ENCODE measurements around the gene CFAP45. TPM values are rescaled to one million over a fixed set of nuclear protein-coding genes. Genes with fewer than 3 reads are reported as not detected.
"Not testable (repeated sequence)": the region's sequence is repeated elsewhere in the genome, so short reads cannot be mapped to it uniquely, and the experiment has no call there.

The CFAP45 gene
- total and polyA plus RNA-seq, 2 donors (not counting 1 experiment from before 2014, with no cell fraction given) = 1.3 to 2.4 TPM

DNA sequence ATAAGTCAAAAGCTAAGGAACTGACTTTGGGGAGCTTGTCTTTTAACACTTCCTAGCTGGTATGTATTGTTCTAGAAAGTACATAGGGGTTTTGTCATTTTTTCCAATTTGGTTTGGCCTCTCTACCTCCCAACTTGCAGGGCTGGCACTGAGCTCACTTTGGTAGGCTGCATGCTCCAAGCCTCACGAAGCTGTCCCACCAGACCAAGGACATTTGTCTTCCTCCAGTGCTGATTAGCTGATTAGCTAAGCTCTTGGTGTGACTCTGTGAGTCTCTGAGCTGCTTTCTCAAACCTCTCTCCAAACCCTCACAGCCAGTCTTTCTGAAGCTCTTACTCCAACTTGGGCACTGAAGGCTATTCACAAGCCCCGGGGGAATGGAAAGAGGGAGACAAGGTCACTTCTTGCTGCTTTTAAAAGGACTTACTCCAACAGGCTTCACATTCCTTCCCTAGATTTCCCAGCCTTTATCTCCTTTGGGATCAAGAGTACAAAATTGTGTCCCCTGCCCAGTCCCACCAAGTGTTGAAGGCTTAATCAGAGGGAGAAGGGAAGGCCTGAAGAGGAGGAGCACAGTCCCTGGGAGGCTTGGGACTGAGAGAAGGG is 893 bp upstream of the CFAP45 start:
- Histone ChIP-seq H3K27ac (ENCODE audit: low read length in 2 of 2) (no peak overlapping the region), H3K9me3 (ENCODE audit: control extremely low read depth in 1 of 3, control insufficient read depth in 2 of 3, insufficient read depth in 1 of 3, low read length in 2 of 3) (peaks cover 0 to 3% (median 0%) of the 10 kb centered on the region in 3 donors), H3K4me3 (ENCODE audit: control extremely low read depth in 1 of 5, extremely low read depth in 1 of 5, insufficient read depth in 1 of 5, low read depth in 2 of 5, low read length in 4 of 5) (no peak overlapping the region), H3K36me3 (replicated peaks in 1 of 2; ENCODE audit: control extremely low read depth in 1 of 2, control insufficient read depth in 1 of 2, extremely low read depth in 1 of 2, insufficient read depth in 2 of 2, low read length in 1 of 2) (no peaks in the 10 kb centered on the region), H3K79me2 (ENCODE audit: control insufficient read depth, insufficient read depth, low read length) (no peaks in the 10 kb centered on the region), H2AFZ (ENCODE audit: insufficient read depth, low read depth, low read length, poor library complexity, severe bottlenecking) (no peak overlapping the region), H3K27me3 (replicated peaks in 1 of 4; ENCODE audit: control extremely low read depth in 1 of 4, control insufficient read depth in 3 of 4, insufficient read depth in 4 of 4, low read length in 3 of 4) (peaks cover 0 to 4% (median 0%) of the 10 kb centered on the region in 4 experiments), H3K9ac (ENCODE audit: low read length) (no peak overlapping the region), H4K20me1 (ENCODE audit: control insufficient read depth, insufficient read depth, low read length, poor library complexity, severe bottlenecking) (no peaks in the 10 kb centered on the region), H3K4me1 (ENCODE audit: control insufficient read depth in 2 of 2, insufficient read depth in 2 of 2, low read length in 2 of 2) (peaks cover 9 to 11% of the 10 kb centered on the region in 2 donors), H3K4me2 (replicated peaks; ENCODE audit: low read depth, low read length, poor library complexity, severe bottlenecking) (no peak overlapping the region)
- peaks cover 15% of the 10 kb centered on the region for H3K4me1 Mint-ChIP-seq
- no peak overlapping the region for H3K27ac Mint-ChIP-seq
- TF ChIP-seq EZH2 (IDR thresholded peaks at IDR 0.05; ENCODE audit: borderline replicate concordance, insufficient read depth, low read depth, low read length, poor library complexity, severe bottlenecking) = no peak
- TF ChIP-seq, protein P1, sequence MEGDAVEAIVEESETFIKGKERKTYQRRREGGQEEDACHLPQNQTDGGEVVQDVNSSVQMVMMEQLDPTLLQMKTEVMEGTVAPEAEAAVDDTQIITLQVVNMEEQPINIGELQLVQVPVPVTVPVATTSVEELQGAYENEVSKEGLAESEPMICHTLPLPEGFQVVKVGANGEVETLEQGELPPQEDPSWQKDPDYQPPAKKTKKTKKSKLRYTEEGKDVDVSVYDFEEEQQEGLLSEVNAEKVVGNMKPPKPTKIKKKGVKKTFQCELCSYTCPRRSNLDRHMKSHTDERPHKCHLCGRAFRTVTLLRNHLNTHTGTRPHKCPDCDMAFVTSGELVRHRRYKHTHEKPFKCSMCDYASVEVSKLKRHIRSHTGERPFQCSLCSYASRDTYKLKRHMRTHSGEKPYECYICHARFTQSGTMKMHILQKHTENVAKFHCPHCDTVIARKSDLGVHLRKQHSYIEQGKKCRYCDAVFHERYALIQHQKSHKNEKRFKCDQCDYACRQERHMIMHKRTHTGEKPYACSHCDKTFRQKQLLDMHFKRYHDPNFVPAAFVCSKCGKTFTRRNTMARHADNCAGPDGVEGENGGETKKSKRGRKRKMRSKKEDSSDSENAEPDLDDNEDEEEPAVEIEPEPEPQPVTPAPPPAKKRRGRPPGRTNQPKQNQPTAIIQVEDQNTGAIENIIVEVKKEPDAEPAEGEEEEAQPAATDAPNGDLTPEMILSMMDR (IDR thresholded peaks at IDR 0.05) = no peak
- CTCF ChIA-PET = no interaction called here
- H3K9me3 Mint-ChIP-seq (ENCODE audit: insufficient read depth) = no peaks in the 10 kb centered on the region
- ATAC-seq (ENCODE audit: low read depth) = no peak
- intact Hi-C loops (cut with micrococcal nuclease) = no loop called here
- POLR2A ChIA-PET = interaction anchor here (0.8 kb wide), 1 partner anchor 23 kb away, joined by 5 read pairs; no protein-coding TSS in a partner anchor
- H3K4me3 Mint-ChIP-seq = no peak overlapping the region
- DNase-seq = no peak
- 90% methylated on average over 1 of the region's 2 CpGs for WGBS (ENCODE audit: insufficient coverage)
- no peaks in the 10 kb centered on the region for H3K27me3 Mint-ChIP-seq

DNA sequence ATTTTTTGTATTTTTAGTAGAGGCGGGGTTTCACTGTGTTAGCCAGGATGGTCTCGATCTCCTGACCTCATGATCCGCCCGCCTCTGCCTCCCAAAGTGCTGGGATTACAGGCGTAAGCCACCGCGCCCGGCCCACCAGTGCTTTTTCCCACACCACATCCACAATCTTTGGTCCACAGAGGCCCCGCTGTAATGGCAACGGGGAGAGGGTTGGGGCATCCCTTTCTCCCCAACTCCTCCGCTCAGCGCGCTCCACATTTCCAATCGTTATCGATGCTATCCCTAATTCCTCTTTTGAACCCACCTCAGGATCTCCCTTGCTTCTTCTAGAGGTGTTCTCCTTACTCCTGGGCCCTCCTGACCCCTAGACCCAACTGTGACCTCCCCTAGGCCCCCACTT is 331 bp downstream of the CFAP45 start:
- H3K27ac Mint-ChIP-seq; H3K4me3 Mint-ChIP-seq; H3K27me3 Mint-ChIP-seq; ATAC-seq (ENCODE audit: low read depth); H4K20me1 ChIP-seq (ENCODE audit: control insufficient read depth, insufficient read depth, low read length, poor library complexity, severe bottlenecking); H3K79me2 ChIP-seq (ENCODE audit: control insufficient read depth, insufficient read depth, low read length); DNase-seq; H3K36me3 ChIP-seq (replicated peaks in 1 of 2; ENCODE audit: control extremely low read depth in 1 of 2, control insufficient read depth in 1 of 2, extremely low read depth in 1 of 2, insufficient read depth in 2 of 2, low read length in 1 of 2); H3K27ac ChIP-seq (ENCODE audit: low read length in 2 of 2); H3K4me3 ChIP-seq (ENCODE audit: control extremely low read depth in 1 of 5, extremely low read depth in 1 of 5, insufficient read depth in 1 of 5, low read depth in 2 of 5, low read length in 4 of 5); intact Hi-C loops (cut with micrococcal nuclease); H3K9me3 ChIP-seq (ENCODE audit: control extremely low read depth in 1 of 3, control insufficient read depth in 2 of 3, insufficient read depth in 1 of 3, low read length in 2 of 3); POLR2A ChIA-PET; H3K9ac ChIP-seq (ENCODE audit: low read length); CTCF ChIA-PET; H3K9me3 Mint-ChIP-seq (ENCODE audit: insufficient read depth); H2AFZ ChIP-seq (ENCODE audit: insufficient read depth, low read depth, low read length, poor library complexity, severe bottlenecking): not testable (repeated sequence)
- peaks cover 15% of the 10 kb centered on the region for H3K4me1 Mint-ChIP-seq
- Histone ChIP-seq H3K4me2 (replicated peaks; ENCODE audit: low read depth, low read length, poor library complexity, severe bottlenecking) (peak overlapping the region; percentile 9), H3K27me3 (replicated peaks in 1 of 4; ENCODE audit: control extremely low read depth in 1 of 4, control insufficient read depth in 3 of 4, insufficient read depth in 4 of 4, low read length in 3 of 4) (peaks cover 0 to 11% (median 0%) of the 10 kb centered on the region in 4 experiments), H3K4me1 (ENCODE audit: control insufficient read depth in 2 of 2, insufficient read depth in 2 of 2, low read length in 2 of 2) (peaks cover 9 to 11% of the 10 kb centered on the region in 2 donors)
- WGBS (ENCODE audit: insufficient coverage) = 88% methylated on average over 11 of the region's 15 CpGs
